Islet of Langerhans (tissue), 1 donor: ENCODE data around the gene UTP11.
"Not testable (repeated sequence)": the region's sequence is repeated elsewhere in the genome, so short reads cannot be mapped to it uniquely, and the experiment has no call there.

Experiments
- FAIRE-seq: peaks from one replicate; lab custom pipeline; 2011; peaks lifted over from hg19 to GRCh38; lab: Jason Lieb, UNC

The UTP11 gene, protein sequence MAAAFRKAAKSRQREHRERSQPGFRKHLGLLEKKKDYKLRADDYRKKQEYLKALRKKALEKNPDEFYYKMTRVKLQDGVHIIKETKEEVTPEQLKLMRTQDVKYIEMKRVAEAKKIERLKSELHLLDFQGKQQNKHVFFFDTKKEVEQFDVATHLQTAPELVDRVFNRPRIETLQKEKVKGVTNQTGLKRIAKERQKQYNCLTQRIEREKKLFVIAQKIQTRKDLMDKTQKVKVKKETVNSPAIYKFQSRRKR

DNA sequence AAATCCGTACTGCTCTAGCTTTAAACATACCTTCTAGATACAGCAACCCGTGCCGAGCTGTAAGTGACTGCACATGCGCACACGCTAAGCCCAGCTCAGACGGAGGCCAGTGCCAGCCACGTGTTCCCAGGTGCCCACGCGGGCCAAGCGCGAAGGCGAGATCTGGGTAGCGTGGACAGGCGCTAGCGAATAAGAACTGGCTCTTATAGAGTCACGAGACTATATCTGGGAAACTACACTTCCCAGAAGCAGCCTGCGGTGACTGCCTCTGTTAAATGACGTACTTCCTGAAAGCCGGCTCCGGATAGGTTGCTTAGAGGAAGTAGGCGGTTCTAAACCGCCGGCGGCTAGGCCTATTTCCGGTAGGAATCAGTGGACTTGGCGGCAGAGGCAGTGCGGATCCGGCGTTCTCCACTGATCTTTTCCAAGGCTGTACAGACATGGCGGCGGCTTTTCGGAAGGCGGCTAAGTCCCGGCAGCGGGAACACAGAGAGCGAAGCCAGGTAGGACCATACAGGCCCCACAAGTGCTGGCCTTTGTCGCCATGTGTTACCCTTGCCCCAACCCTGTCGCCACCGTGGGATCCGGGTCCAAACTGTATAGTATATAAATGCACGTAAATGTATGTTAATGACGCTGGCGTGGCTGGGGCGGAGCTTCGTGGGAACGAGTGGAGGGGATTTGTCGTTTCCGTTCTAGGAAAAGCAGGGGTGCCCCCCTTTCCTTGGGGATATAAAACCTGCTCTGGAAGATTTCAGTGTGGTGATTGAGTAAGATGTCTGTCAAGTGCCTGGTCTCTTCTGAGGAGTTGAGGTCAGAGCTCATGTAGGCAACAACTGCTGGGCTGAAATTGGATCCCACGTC is at the start of gene UTP11:
Gene UTP11, plus strand, starts transcription at position 372 of the 864 bp plus-strand sequence. Its CDS starts 69 bp downstream, at position 441.
- FAIRE-seq, result peak; percentile 98

DNA sequence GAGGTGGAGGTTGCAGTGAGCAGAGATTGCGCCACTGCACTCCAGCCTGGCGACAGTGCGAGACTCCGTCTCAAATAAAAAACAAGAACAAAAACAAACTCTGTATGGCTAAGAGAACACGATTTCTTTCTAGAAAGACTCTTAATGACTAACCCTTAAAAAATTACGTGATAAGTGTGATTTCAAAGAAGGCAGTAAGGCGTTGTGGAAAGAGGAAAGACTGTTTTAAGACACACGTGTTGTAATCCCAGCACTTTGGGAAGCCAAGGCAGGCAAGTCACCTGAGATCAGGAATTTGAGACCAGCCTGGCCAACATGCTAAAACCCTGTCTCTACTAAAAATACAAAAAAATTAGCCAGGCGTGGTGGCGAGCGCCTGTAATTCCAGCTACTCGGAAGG is 48.4 kb upstream of the UTP11 start:
- FAIRE-seq, result not testable (repeated sequence)

GRCh38 chr1:37965301-37965700 is 47.2 kb upstream of the UTP11 start:
- FAIRE-seq, result no peak

DNA sequence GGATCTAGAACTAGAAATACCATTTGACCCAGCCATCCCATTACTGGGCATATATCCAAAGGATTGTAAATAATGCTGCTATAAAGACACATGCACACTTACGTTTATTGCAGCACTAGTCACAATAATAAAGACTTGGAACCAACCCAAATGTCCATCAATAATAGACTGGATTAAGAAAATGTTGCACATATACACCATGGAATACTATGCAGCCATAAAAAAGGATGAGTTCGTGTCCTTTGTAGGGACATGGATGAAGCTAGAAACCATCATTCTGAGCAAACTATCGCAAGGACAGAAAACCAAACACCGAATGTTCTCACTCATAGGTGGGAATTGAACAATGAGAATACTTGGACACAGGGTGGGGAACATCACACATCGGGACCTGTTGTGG is 38.9 kb upstream of the UTP11 start:
- FAIRE-seq, result not testable (repeated sequence)

- no peak for FAIRE-seq
Measured at GRCh38 chr1:37974567-37974966, 38.0 kb upstream of the UTP11 start.

- FAIRE-seq, result peak; percentile 77
Measured at GRCh38 chr1:37975083-37975482, 37.5 kb upstream of the UTP11 start.

GRCh38 chr1:37978541-37978940 is 34.0 kb upstream of the UTP11 start:
- FAIRE-seq, result no peak

- no peak for FAIRE-seq
Measured at GRCh38 chr1:37983546-37983945, 29.0 kb upstream of the UTP11 start.

DNA sequence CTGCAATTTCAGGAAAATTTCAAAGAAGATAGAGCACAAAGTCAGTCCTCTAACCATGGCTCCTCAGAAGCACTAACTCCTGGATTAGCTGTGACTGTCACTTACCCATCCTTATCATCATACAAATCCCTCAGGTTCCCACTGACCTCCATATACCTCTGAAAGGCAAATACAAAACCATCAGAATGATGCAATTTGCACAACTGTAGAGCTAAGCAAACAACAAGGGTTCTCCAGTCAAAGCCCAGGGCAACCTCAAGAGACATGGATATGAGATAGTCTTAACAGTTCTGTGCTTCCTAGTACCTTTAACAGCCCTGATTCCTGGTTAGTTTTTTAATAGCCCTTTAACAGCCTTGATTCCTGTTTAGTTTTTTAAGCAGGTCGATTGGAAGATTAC is 24.9 kb upstream of the UTP11 start:
- FAIRE-seq, result no peak

GRCh38 chr1:37989361-37989930 is 23.1 kb upstream of the UTP11 start:
- FAIRE-seq, result no peak

- FAIRE-seq, result no peak
Measured at GRCh38 chr1:37994886-37995566, 17.5 kb upstream of the UTP11 start.

DNA sequence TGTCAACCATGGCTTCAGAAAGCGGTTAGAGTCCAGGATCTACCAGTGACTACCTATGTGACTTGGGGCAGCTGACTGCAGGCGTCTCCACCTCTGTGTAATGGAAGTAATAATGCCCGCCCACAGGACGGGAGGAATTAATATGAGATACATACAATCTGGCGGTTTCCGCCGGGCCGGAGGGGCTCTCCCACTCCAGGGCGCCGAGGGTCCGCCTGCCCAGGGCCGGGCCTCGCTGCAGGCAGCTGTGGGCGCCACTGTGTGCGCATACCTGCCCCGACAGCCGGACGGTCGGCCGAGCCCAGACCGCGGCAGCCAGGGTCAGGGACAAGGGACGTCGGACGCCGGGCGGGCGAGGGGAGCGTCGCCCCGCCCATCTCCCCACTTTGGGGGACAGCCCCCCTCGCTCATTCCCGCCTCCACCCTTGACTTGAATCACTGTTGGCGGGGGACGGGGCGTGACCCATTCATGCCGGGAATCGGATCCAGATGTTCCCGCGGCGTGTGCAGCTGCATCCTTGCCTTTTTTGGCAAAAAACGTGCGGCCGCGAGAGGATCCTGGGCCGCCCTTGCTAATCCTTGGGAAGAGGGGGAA is 16.7 kb upstream of the UTP11 start:
- no peak for FAIRE-seq

- no peak for FAIRE-seq
Measured at GRCh38 chr1:37997256-37998088, 15.1 kb upstream of the UTP11 start.

- no peak for FAIRE-seq
Measured at GRCh38 chr1:37998089-37998808, 14.3 kb upstream of the UTP11 start.

DNA sequence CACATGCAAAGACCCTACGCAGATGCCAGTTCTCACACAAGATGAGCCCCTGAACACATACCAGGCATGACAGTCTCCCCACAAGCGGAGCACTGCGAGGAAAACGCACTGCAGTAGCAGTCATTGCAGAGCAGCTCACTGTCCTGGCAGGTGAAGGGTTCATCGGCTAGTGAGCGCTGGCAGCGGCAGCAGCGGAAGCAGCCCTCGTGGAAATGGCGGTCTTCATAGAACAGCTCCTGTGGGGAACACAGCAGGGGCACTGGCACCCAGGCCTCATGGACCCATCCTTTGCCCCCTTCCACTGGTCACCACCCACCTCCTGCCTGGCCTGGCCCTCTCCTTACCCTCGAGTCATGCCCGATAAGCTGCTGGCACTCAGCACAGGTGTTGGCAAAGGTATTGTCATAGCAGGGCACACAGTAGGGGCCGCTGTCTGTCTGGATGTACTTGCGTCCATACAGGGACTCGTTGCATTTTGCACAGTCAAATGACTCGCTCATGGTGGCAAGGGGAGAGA is 13.6 kb upstream of the UTP11 start:
- no peak for FAIRE-seq

GRCh38 chr1:37999430-38000232 is 12.9 kb upstream of the UTP11 start:
- FAIRE-seq, result no peak

DNA sequence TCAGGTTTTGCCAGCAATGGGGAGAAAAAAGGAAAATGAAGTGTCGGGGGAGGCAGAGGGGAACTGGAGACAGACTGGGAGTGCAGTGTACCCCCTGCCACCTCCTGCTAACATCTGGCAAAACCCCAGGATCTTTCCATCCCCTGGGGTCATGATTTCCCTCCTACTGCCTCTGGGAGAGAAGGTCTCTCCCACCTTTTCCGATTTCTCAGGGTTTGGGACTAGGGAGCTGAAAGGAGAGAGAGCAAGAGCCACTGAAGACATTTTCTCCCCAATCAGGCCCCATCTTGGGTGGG is 12.4 kb upstream of the UTP11 start:
- FAIRE-seq, result no peak

- no peak for FAIRE-seq
Measured at GRCh38 chr1:38000529-38001455, 11.7 kb upstream of the UTP11 start.
